Osteoblast (primary cell): ENCODE results near the gene LYZL4. TPM values are rescaled to one million over a fixed set of nuclear protein-coding genes. Genes with fewer than 3 reads are reported as not detected.

Experiments used
- DNase-seq: peaks from one replicate; pipeline ENCODE4 v3.0.0; 2011; ENCODE audit warnings: low spot score, mixed read lengths; ENCODE audit not compliant: insufficient read length; ENCODE audit errors: missing footprints
- H2AFZ ChIP-seq: 2 replicates; pipeline ENCODE4 v1.6.0; 2011; ENCODE audit warnings: mild to moderate bottlenecking, low read length
- H3K27ac ChIP-seq: 2 replicates; pipeline ENCODE4 v1.5.1; 2011; ENCODE audit warnings: mild to moderate bottlenecking, low read depth, low read length, moderate library complexity
- H3K27me3 ChIP-seq: 2 replicates; pipeline ENCODE4 v1.6.0; 2012; ENCODE audit warnings: mild to moderate bottlenecking, control low read depth, inconsistent platforms, low read length, moderate library complexity; ENCODE audit not compliant: insufficient read depth
- H3K36me3 ChIP-seq: 2 replicates; pipeline ENCODE4 v1.5.1; 2011; ENCODE audit warnings: mild to moderate bottlenecking, low read length, control low read depth, moderate library complexity; ENCODE audit not compliant: insufficient read depth
- H3K4me1 ChIP-seq: 2 replicates; pipeline ENCODE4 v1.5.1; 2011; ENCODE audit warnings: mild to moderate bottlenecking, low read length, control low read depth, moderate library complexity; ENCODE audit not compliant: insufficient read depth
- H3K4me2 ChIP-seq: 2 replicates; pipeline ENCODE4 v1.6.0; 2011; ENCODE audit warnings: mild to moderate bottlenecking, low read length; ENCODE audit not compliant: insufficient read depth
- H3K4me3 ChIP-seq: fragments of 200-600 bp; sonication (generic); 3 replicates; pipeline ENCODE4 v1.5.1; 2012; ENCODE audit warnings: mild to moderate bottlenecking, low read length, inconsistent platforms; ENCODE audit not compliant: insufficient read depth
- H3K79me2 ChIP-seq: 2 replicates; pipeline ENCODE4 v1.6.0; 2012; ENCODE audit warnings: mild to moderate bottlenecking, low read length, control low read depth, inconsistent platforms; ENCODE audit not compliant: insufficient read depth
- H3K9me3 ChIP-seq: 2 replicates; pipeline ENCODE4 v1.5.1; 2011; ENCODE audit warnings: low read depth, low read length, control low read depth
- H4K20me1 ChIP-seq: 2 replicates; pipeline ENCODE4 v1.6.0; 2012; ENCODE audit warnings: mild to moderate bottlenecking, low read length, control low read depth; ENCODE audit not compliant: insufficient read depth
- total RNA-seq: library from RNA; depleted of rRNA; stranded (reverse); fragments of >200 nt; gene quantifications from 2 replicates; pipeline ENCODE4 v1.2.3, GENCODE V29; 2012
- TF ChIP-seq, protein P1 (sequence below): IDR thresholded peaks from 2 replicates; pipeline ENCODE4 v1.5.1; 2011; ENCODE audit warnings: mild to moderate bottlenecking, low read depth, low read length, moderate library complexity; ENCODE audit errors: extremely low read depth

The LYZL4 gene
- total RNA-seq, 1 donor: not detected

DNA sequence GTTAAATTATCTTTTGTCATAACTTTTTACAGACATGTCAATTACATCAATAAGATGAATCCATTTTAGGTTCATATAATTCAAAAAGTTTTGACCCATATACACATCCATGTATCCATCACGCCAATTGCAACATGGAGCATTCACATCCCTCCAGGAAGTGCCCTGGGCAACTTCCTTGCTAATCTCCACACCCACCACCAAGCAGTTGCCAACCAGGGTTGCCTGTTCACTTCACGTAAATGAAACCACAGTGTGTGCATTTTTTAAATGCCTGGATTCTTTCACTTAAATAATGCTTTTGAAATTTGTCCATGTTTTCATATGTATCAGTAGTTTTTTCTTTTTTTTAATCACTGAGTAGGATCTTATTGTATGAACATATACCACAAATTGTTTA lies 40.7 kb upstream of the LYZL4 start:
- no peak for DNase-seq
- H3K27me3 ChIP-seq: no peaks in the 10 kb centered on the region
- H3K4me1 ChIP-seq: no peaks in the 10 kb centered on the region
- no peaks in the 10 kb centered on the region for H3K9me3 ChIP-seq
- TF ChIP-seq, protein P1, sequence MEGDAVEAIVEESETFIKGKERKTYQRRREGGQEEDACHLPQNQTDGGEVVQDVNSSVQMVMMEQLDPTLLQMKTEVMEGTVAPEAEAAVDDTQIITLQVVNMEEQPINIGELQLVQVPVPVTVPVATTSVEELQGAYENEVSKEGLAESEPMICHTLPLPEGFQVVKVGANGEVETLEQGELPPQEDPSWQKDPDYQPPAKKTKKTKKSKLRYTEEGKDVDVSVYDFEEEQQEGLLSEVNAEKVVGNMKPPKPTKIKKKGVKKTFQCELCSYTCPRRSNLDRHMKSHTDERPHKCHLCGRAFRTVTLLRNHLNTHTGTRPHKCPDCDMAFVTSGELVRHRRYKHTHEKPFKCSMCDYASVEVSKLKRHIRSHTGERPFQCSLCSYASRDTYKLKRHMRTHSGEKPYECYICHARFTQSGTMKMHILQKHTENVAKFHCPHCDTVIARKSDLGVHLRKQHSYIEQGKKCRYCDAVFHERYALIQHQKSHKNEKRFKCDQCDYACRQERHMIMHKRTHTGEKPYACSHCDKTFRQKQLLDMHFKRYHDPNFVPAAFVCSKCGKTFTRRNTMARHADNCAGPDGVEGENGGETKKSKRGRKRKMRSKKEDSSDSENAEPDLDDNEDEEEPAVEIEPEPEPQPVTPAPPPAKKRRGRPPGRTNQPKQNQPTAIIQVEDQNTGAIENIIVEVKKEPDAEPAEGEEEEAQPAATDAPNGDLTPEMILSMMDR: no peak
- H2AFZ ChIP-seq: no peak overlapping the region
- no peaks in the 10 kb centered on the region for H3K36me3 ChIP-seq
- no peak overlapping the region for H3K27ac ChIP-seq
- H3K4me3 ChIP-seq: no peak overlapping the region
- no peak overlapping the region for H3K4me2 ChIP-seq
- H3K79me2 ChIP-seq: no peaks in the 10 kb centered on the region
- no peaks in the 10 kb centered on the region for H4K20me1 ChIP-seq

DNA sequence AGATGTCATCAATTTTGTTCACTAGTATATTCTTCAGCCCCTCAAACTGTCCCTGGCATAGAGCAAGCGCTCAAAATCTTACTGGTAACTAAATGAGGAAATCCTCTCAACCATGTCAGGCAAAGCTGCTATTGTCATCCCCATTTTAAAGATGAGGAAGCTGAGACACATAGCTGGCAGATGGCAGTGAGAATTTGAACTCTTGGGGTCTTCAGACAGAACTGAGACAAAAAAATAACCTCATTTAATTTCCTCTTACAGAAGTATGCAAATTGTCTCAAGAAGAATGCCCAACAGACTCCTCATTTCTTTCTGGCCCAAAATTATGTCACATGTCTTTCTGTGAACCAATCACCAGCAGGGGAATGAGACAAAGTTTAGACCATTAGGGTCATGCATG lies 40.2 kb upstream of the LYZL4 start:
- Histone ChIP-seq H3K4me1 (no peaks in the 10 kb centered on the region), H3K27ac (no peak overlapping the region), H3K9me3 (no peaks in the 10 kb centered on the region), H3K27me3 (no peaks in the 10 kb centered on the region), H4K20me1 (no peaks in the 10 kb centered on the region), H3K79me2 (no peaks in the 10 kb centered on the region), H2AFZ (no peak overlapping the region), H3K36me3 (no peaks in the 10 kb centered on the region), H3K4me3 (no peak overlapping the region), H3K4me2 (no peak overlapping the region)
- TF ChIP-seq, protein P1: no peak
- no peak for DNase-seq

DNA sequence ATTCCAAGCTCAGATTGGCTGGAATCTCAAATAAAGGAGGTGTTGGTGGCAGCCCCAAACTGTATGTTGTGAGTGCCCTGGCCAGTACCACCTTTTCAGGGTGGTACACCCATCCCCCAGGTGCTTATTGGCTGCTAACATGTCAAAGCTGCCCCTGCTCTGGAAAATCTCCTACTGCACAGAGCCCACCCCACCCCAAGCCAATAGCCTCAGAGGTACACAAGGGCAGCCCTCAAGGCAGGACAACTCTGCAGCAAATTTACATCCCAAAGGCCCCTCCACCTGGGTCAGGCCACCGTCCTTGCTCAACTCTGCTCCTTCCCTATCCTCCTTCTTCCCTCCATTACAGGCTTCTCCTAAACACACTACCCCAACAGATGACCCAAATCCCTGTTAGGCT lies 37.1 kb upstream of the LYZL4 start:
- Histone ChIP-seq H3K9me3 (no peaks in the 10 kb centered on the region), H3K36me3 (no peaks in the 10 kb centered on the region)
- TF ChIP-seq, protein P1: no peak

DNA sequence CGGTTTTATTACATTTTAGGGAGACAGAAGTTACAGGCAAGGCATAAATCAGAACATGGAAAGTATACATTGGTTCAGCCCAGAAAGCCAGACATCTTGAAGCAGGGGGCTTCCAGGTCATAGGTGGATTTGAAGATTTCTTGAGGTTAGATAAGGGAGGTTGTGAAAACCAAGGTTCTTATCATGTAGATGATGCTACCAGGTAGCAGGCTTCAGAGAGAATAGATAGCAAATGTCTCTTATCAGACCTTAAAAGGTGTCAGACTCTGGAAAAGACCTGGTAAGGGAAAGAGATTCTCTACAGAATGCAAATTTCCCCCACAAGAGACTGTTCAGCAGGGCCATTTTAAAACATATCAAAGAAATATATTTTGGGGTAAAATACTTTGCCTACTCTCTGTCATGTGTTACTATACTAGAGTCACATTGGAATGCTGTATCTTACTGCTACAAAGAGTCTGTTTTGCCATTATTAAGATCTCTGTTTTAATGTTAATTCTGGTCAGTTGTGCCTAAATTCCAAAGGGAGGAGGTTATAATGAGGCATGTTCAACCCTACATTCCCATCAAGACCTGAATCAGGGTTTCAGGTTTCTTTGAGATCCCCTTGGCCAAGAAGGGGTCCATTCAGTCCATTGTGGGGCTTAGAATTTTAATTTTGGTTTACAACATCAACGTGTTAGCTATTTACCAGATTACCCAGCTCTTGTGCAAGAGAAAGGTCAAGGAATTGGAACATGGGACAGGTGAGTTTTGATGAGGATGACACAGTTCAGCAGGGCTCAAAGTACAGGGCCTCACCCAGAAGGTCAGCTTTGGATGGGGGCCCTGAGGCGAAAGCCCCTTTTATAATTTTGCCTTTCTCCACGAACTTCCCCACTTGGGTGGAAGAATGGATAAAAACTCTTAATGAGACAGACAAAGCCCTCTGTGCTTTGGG lies 36.0 kb upstream of the LYZL4 start:
- Histone ChIP-seq H3K36me3 (no peaks in the 10 kb centered on the region), H3K27ac (no peak overlapping the region), H3K4me1 (no peaks in the 10 kb centered on the region), H4K20me1 (no peaks in the 10 kb centered on the region), H3K79me2 (no peaks in the 10 kb centered on the region), H3K4me2 (no peak overlapping the region), H3K27me3 (no peaks in the 10 kb centered on the region), H3K9me3 (no peaks in the 10 kb centered on the region), H2AFZ (no peak overlapping the region), H3K4me3 (no peak overlapping the region)
- no peak for DNase-seq
- TF ChIP-seq, protein P1: no peak

More for the DNA sequence above, 37.1 kb upstream of the LYZL4 start:
- Histone ChIP-seq H3K79me2 (no peaks in the 10 kb centered on the region), H3K4me3 (no peak overlapping the region), H4K20me1 (no peaks in the 10 kb centered on the region), H3K27me3 (no peaks in the 10 kb centered on the region), H3K27ac (no peak overlapping the region), H3K4me2 (no peak overlapping the region), H3K4me1 (no peaks in the 10 kb centered on the region), H2AFZ (no peak overlapping the region)
- no peak for DNase-seq
